GM21786 (cell line): ENCODE measurements around the gene PRR36.
"Not testable (repeated sequence)": the region's sequence is repeated elsewhere in the genome, so short reads cannot be mapped to it uniquely, and the experiment has no call there.

ENCODE experiments used
- ATAC-seq: cut with Tn5 transposase; IDR thresholded peaks from one replicate; pipeline ENCODE4 v1.9.1; 2021; ENCODE audit not compliant: unreplicated experiment

The PRR36 gene

DNA sequence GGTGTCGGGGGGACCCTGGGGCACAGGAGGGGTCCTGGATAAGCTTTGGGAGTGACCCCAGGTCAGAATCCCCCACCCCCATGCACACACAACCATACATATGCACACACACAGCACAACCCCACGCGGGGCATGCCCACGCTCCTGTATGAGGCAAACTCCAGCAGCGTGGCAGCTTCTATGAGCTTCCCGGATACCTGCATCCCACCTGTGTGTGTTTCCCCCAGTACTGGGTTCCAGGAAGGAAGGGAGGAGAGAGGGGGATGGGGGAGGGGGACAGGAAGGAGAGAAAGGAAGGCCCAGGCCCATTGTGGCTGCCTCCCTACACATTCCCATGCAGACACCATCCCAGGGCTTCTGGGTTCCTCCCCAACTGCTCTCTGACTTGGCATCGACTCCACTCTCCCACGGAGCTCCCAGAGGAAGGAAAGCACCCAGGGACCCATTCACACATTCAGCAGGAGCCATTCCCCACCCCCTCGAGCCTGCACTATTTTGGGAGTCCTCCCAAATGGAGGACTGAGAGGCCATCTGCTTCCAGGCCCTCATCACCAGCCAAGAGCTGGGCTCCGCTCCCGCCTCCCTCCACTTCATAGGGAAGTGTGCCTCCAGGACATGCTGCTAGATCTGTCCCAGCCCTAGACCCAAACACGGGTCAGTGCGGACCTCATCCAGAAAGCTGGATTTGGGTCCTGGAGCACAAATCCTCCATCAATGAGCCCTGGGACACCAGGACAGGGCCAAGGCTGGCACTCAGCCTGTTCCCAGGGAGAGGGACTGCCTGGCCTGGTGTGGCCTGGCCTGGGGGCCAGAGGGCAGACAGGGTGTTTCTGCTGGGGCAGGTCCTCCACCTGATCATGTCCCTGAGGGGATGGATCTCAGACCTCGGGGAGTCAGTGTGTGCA, 13.2 kb downstream of the PRR36 start:
- ATAC-seq: no peak

DNA sequence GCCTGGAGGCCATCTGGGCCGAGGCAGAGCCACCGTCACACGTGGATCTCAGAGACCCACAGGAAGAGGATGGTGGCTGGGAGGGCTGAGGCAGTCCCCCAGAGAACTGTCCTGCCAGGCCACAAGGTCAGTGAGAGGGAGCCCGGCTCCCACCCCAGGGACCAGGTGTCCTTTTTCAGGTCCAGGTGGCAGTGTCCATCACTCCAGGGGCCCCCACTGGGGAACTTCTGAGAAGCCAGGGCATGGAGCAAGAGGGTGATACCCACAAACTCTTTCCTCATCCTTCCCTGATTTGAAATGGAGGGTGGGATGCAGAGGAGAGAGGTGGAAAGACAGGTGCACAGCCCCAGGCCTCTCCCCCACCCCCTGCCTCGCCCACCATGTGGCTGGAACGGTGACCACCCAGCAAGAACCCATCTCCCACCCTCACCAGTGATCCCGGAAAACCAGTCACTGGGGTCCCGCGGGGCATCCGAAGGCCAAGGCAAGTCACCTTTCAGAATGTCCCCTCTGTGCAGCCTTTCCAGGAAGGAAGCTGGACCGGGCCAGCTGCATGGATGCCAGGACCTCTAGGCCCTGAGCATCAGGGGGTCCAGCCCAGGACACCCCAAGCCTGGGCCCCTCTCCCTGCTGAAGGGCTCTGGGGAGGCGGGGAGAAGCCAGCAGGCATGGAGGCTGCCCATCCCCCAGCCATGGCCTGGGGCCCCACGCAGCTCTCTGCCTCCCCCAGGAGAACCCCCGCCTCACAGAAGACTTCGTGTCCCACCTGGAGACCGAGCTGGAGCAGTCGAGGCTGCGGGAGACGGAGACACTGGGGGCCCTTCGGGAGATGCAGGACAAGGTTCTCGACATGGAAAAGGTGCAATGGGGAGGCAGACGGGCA, 14.1 kb downstream of the PRR36 start:
- ATAC-seq: no peak

DNA sequence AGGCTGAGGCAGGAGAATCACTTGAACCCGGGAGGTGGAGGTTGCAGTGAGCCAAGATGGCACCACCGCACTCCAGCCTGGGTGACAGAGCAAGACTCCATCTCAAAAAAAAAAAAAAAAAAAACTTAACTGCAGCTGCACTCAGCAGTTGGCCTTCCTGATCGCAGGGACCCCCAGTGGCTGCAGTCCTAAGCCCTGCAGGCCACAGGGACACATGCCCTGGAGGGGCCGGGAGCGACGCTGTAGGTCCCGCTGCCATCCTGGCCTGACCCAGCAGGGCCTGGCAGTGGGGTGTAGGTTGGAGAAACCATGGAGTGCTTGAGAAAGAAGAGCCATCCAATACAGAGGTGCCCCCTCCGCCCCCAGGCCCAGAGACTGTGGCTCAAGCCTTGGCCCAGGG, 15.1 kb downstream of the PRR36 start:
- ATAC-seq: not testable (repeated sequence)

DNA sequence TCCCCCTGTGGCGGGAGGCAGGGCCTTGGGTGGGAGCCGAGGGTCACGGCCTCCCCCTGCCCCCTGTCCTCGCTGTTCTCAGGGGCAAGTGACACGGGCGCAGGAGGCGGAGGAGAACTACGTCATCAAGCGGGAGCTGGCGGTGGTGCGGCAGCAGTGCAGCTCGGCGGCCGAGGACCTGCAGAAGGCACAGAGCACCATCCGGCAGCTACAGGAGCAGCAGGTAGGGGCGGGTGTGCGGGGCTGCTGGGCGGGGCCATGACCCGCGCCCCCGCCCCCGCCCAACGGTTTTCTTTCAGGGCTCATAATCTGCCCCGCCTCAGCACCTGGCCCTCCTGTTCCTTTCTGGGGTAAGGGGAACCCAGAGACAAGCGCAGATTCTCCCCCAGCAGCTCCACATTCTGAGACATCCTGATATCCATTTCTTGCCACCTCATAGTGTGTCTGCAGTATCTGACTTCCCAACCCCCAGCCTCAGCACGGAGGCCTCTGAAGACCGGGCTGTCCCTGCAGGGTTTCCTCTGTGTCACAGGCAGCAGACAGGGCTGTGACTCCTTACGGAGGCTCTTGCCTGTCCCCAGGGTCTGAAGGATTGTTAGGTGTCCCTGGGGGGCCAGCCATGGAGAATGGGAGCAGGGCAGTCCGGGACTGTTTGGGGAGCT, 15.9 kb downstream of the PRR36 start:
- no peak for ATAC-seq

DNA sequence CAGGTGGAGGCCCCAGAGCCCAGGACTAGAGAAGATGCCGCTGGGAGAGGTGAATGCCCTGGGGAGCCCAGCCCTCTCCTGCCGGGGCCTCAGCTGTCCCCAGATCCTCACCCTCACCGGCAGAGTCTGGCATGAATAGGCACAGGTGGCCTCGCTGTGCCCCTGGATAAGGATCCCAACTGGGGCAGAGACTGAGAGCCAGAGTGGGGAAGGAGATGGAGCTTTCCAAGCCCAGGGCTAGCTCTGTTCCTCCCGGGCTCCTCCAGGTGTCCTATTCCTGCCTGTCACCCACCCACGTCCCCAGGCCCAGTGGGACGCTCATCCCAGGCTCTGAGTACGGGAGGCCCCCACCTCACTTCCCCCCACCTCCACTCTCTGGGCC, 16.5 kb downstream of the PRR36 start:
- no peak for ATAC-seq

DNA sequence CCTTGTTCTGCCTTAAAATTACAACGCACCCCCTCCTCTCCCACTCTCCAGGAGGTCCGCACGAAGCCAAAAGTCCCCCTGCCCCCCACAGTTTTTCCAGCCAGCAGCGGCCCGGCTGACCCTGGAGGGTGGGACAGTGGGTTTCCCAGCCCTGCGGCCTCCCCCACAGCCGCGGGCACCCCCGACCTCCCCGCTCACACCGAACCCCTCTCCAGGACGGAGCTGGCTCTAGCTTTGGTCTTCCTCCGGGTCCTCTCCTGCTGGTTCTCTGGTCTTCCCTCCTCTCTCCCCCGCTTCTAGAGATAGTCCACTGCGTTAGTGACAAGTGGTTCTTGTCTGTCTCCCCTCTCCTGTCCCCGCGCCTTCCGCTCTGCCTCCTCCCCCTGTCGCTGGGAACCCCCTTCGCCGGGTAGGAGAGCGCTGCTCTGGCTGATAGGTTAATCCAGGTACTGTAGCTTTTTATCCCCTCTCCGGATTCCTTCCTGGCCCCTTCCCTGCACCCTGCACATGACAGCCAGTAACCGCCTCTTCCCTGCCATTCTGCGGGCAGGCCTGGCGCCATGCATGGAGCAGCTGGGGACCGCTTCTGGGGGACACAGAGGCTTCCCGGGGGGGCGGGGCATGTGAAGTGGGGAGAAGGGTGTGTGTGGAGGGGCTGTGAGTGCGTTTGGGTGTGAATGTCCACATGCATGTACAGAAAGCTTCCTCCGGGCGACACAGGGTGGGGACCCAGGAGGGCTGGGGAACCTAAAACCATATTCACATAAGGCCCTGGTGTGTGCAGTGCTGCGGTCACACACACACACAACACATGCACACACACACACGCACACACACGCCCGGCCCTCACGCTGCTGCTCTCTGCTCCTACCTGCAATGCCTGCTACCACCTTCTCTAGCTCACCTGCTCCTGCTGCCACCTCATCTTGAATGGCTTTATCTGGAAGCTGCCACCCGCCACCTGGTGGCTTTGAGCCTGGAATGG, 17.2 kb downstream of the PRR36 start:
- ATAC-seq: no peak

DNA sequence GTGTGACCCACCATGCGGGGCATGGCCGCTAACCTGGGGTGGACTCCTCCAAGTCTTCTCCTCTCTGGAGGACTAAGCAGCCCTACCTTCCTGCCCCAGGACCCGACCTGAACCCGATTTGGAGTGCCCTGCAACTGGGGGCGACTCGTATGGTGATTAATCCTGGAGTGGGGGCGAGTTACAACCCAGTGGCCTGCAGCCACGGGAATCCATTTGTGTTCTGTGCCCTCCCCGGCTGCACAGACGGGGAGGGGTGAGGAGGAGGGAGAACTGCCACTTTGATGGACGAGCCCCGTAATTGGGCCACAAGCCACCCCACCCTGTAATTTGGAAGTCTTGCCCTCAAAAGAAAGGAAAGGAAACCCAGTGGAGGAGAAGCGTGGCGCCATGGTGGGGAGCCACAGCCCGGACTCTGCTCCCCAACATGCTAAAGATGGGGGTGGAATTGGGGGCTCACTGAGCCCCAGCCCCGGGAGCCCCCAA, 18.0 kb downstream of the PRR36 start:
- ATAC-seq: no peak

DNA sequence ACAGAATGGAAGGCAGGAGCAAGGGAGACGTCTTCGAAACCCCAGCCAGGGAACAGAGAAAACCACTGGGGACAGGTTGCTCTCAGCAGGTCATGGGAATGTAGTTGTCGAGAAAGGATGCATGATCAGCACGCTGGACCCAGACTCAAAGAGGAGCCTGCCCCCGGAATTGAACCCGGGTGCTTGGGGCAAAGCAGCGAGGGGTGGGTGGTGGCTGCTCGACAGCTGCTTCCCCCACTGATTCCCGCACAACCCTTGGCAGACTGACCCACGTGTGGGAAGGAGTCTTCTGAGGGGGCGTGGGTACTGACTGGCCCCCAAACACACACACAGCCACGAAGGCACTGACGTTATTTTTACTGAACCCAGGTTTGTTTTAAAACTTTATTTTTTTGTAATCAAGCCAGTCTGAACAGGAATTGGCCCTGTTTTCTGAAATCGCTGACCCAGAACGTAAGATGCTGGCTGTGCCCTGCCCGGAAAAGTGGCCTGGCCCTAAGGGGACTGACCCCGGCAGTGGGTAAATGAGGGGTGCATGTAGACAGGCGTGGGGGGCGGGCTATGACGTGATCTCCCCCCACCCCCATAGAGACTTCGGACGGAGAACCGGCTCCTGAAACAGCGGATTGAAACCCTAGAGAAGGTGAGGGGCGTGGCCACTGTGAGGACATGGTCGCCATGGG, 18.6 kb downstream of the PRR36 start:
- no peak for ATAC-seq

DNA sequence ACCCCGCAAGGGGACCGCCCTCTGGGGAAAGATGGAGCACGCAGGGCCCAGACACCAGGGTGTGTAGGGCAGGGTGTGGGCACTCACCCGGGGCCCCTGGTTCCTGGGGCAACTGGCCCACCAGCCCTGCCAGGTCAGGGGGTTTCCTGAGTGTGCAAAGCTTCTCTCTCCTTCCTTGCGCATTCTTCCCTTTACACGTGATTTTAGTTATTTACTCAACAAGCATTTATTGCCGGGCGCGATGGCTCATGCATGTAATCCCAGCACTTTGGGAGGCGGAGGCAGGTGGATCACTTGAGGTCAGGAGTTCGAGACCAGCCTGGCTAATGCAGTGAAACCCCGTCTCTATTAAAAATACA, 20.4 kb downstream of the PRR36 start:
- ATAC-seq: no peak

DNA sequence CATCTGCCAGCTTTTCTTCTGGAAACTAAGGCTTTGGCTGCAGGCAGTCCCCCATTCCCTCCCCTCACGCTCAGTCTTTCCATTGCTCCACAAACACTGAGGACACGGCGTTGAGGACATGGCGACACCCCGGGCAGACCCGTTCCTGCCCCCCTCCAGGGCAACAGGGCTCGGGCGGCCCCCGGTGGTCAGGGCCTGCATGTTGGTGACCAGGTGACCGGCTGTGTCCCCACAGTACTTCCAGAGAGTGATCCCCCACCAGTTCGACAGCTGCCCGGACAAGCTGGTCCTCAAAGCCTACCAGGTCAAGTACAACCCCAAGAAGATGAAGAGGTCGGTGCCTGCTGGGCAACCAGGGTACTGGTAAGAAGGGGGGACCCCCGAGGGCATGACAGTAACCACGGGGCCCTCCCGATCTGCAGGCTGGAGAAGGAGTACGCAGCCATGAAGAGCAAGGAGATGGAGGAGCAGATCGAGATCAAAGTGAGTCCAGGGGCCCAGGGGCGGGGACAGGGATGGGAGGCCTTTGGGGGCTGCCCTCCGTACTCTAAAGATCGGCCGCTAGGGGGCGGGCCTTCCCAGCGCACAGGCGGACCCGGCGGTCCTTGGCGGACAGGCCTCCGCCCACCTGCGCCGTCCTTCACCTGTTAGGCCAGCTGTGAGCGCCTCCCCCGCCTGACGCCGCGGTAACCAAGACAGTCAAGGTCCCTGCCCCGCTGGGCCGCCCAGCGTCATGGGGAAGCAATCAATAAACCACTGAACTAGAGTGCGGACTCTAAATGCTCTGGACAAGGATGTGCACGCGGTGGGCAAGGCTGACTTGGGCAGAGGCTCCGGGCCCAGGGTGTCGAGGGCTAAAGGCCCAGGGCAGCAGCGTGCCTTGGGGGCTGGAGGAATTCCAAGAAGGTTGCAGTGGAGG, 21.1 kb downstream of the PRR36 start:
- ATAC-seq: no peak

DNA sequence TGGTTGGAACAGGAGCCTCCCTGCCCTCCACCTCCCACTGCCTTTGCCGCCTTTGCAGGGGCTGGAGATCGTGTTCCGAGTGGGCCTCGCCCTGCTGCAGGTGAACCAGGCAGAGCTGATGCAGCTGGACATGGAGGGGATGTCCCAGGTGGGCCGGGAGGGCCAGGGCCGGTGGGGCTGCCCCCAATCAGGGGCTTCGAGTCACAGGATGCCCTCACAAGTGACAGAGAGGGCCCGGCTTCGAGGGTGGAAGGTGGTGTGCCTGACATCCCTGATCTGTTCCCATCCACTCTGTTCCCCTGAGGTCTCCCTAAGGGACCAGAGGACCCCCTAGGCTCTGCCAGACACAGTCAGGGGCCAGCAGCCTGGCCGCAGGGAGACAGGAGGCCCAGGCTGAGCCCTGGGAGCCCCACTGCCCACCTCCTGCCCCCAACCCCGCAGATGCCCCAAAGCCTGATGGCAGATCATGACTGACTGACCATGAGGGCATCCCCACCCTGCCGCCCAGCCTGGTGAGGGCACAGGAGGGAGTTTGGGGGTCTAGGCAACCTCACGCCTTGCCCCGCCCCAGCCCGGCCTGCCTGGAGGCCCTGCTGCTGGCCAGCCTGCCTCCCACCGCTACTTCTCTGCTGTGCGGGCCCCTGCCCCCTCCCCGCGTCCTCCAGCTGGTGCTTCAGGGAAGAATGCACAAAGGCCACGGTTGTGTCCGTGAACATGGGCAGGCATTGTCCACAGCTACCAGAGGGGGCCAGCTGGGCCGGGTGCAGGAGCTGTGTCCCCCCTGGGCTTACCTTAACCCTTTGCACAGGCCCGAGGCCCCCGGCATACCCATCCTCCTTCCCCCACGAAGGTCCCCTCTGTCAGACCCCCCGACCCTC, 22.3 kb downstream of the PRR36 start:
- ATAC-seq: no peak

DNA sequence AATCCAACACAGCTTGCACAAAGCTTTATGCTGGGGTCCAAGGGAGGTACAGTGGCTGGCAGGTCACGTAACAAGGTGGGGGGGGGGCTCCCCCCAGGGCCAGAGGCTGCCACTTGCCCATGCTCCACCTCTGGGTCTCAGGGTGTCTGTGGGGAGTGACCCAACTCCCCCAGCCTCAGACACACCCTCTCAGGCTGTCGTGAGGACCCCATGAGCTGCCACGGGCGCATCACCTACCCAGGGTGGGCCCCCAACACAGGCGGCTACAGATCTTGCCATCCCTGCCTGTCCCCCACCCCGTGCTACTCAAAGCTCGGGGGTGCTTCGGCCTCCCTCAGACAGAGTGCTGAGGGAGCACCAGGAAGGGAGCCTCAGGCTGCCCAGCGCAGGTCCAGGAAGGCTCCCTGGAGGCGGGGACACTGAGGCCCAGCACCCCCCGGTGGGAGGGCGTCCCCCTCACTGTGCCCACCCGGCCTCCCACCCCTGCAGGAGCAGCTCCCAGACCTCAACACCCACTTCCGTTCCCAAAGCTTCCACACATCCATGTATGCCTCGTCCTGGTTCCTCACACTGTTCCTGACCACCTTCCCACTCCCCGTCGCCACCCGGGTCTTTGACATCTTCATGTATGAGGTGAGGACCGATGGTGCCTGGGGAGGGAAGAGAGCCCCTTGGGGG, 23.1 kb downstream of the PRR36 start:
- ATAC-seq: no peak

DNA sequence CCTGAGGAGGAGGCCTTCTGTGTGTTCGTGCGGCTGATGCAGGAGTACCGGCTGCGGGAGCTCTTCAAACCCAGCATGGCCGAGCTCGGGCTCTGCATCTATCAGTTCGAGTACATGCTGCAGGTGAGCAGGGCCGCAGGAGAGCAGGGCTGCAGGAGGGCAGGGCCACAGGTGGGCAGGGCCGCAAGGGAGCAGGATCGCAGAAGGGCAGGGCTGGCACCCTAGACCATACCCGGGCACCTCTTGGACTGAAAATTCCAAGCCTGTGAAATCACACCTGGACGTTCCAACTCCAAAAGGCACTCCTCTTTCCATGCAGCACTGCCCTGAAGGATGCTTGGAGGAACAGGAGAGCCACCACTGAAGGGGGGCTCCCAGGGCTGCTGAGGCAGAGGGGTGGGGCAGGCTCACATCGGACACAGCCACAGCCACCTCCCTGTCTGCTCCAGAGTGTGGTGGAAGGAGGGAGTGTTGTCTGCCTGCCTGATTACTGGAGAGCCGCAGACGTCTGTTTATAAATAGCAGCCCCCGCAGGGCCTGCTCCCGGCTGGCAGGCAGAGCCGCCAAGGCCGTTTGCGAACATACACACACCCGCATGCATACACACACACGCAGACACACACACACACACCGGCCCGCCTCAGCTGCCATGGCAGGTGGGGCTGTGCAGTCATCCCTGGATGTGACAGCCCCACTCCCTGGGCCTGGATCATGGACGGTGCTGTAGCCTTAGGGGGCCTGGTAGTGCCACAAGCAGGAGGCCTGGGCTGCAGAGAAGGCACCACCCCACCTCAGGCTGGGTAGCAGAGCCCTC, 24.0 kb downstream of the PRR36 start:
- no peak for ATAC-seq

DNA sequence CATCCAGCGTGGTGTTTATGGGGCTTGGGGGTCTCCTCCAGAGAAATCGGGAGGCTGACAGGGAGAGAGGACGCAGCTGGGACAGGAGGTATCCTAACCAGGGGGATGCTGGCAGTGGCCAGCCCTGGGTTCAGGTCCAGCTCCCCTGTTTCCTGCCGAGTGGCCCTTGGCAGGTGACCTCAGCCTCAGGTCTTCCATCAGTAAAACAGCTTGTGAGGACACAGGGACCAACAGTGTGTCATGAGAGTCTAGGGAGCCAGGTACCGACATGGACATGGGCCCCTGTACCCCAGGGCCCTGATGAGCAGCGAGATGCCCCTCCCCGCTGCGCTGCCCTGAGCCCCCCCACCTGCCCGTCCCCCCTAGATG, 24.6 kb downstream of the PRR36 start:
- no peak for ATAC-seq

DNA sequence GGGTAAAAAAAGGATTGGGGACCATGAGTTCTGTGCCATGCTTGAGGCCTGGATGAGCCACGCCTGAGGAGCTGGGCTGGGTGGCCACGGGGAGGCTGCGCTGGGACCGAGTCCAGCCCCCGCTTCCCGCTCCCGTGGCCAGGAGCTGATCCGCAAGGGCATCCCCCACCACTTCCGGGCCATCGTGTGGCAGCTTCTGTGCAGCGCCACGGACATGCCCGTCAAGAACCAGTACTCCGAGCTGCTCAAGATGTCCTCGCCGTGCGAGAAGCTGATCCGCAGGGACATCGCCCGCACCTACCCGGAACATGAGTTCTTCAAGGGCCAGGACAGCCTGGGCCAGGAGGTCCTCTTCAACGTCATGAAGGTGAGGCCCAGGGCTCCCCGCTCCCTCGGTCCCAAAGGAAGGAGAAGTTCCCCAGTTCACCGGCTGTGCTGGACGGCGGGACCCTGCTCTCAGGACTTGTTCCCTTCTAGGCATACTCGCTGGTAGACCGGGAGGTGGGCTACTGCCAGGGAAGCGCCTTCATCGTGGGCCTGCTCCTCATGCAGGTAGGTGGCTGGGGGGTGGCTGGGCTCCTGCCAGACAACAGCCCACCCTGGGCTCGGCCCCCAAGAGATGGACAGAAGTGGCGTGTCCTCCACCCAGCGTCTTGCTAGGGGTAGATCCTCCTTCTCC, 25.3 kb downstream of the PRR36 start:
- no peak for ATAC-seq

DNA sequence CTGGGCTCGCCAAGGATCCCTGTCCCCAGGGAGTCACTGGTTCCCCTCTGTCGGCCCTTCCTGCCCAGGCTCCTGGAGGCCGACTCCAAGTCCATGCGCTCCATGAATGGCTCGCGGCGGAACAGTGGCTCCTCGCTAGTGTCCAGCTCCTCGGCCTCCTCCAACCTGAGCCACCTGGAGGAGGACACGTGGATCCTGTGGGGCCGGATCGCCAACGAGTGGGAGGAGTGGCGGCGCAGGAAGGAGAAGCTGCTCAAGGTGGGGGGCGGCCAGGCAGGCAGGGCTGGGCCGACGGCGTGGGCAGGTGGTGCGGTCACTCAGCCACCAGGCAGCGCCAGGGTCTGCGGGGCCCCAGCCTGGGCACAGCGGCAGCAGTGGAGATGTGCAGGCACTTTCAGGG, 26.5 kb downstream of the PRR36 start:
- ATAC-seq: no peak
